Fibroblast of the aortic adventitia (primary cell): ENCODE results near the gene KCTD12. TPM values are rescaled to one million over a fixed set of nuclear protein-coding genes. Genes with fewer than 3 reads are reported as not detected.
A peak's percentile ranks its signal among the peaks of the same experiment; 100 is the strongest.

ENCODE experiments used
- DNase-seq: peaks from one replicate; pipeline ENCODE4 v3.0.0-alpha.2; 2010; ENCODE audit warnings: low read depth
- H3K4me3 ChIP-seq: 2 replicates; pipeline ENCODE4 v1.5.1; 2011; ENCODE audit warnings: low read depth, mild to moderate bottlenecking, control low read depth, low read length, moderate library complexity
- total RNA-seq: library from RNA; depleted of rRNA; stranded (reverse); fragments of >200 nt; gene quantifications from 2 replicates; pipeline ENCODE4 v1.2.3, GENCODE V29; 2012; ENCODE audit warnings: low replicate concordance
- TF ChIP-seq, protein P1 (sequence below): IDR thresholded peaks from 2 replicates; pipeline ENCODE4 v1.5.1; 2011; ENCODE audit warnings: mild to moderate bottlenecking, low read length, control low read depth, inconsistent platforms; ENCODE audit not compliant: insufficient read depth

The KCTD12 gene
- total RNA-seq, 1 donor, result 176 TPM

DNA sequence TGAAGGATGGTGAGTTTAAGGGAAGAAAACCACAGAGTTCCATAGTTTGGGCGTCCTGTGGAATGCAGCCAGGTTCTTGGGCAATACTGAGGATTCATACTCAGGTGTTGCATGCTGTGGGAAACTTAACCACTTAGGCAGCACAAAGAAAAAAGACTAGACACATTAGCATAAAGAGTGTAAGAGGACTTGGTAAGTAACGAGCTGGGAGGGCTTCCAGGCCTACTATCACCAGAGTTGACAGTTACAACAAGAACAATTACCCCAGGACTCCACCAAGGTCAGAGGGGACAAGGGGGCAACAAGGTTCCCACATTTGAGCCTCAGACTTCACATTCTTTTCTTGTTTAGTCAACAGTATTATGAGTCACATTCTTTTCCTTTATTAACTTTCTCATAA, 33.2 kb downstream of the KCTD12 start:
- DNase-seq, result peak; percentile 75
- no peak overlapping the region for H3K4me3 ChIP-seq
- TF ChIP-seq, protein P1, sequence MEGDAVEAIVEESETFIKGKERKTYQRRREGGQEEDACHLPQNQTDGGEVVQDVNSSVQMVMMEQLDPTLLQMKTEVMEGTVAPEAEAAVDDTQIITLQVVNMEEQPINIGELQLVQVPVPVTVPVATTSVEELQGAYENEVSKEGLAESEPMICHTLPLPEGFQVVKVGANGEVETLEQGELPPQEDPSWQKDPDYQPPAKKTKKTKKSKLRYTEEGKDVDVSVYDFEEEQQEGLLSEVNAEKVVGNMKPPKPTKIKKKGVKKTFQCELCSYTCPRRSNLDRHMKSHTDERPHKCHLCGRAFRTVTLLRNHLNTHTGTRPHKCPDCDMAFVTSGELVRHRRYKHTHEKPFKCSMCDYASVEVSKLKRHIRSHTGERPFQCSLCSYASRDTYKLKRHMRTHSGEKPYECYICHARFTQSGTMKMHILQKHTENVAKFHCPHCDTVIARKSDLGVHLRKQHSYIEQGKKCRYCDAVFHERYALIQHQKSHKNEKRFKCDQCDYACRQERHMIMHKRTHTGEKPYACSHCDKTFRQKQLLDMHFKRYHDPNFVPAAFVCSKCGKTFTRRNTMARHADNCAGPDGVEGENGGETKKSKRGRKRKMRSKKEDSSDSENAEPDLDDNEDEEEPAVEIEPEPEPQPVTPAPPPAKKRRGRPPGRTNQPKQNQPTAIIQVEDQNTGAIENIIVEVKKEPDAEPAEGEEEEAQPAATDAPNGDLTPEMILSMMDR, result no peak

DNA sequence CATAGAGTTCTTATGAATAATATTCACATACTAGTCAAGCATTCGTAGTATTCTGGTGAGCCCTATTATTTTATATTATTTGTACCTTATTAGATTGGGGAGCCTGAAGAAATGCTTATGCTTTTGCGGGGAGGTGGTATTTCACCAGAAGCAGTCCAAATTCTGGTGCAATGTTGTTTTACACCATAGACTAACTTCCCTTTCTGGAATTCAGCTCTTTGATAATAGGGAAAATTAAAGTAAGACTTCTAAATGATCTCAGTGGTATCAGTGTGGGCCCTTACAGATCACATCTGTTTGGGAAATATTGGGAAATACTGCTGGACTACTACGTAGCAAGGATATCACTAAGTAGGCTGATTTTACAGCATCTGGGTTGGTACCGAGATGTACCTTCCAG, 34.2 kb downstream of the KCTD12 start:
- TF ChIP-seq, protein P1, result no peak
- H3K4me3 ChIP-seq, result no peak overlapping the region
- DNase-seq, result no peak

DNA sequence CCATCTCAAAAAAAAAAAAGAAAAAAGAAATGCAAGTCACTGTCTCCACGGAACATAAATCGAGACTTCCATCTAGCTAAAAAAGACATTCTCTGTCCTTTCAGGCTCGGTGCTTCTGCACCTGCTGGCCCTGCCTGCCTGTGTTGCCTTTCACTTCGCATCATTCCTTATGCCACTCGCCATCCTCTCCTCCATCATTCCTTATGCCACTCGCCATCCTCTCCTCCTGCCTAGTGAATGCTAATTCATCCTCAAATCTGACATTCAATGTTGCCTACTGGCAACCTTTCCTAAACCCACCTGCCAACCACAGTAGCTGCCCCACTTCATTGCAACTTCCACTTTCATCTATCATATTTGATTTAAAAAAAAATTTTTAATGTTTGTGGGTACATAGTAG, 36.7 kb downstream of the KCTD12 start:
- no peak overlapping the region for H3K4me3 ChIP-seq
- DNase-seq, result no peak
- TF ChIP-seq, protein P1, result no peak

DNA sequence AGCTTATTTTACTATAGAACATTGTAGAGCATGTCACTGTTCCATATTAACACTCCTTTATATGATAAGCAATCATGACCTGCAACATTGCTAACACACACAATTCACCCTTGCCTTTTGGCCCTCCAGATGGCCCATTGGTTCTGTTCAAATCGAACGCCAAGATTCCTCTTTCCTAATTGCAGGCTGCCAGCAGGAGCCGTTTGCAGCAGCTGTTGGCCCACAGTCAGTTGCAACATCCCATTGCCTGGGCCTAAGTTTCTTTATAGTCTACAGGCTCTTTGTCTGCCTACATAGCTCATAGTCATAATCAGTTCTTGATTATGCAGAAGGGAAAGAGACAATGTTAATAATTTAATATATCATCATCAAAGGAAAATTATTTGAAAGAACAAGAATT, 37.6 kb downstream of the KCTD12 start:
- H3K4me3 ChIP-seq, result no peak overlapping the region
- DNase-seq, result peak; percentile 67
- TF ChIP-seq, protein P1, result no peak

DNA sequence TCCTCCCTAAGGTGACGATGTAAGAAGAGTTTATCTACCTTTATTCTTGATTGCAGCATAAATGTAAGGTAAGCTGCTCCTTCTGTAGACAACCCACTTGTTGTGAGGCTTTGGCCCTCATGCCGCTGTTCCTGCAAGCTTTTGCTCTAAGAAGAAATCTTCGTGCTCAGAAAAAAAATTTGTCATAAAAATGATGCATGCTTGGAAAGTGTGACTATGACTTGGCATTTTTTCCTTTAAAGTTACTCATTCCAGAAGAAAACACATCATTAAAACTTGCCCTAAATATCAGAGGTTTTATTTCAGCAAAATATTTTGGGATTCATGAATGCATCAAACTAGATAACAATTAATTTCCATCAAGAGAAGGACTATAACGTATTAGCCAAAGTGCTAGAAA, 39.8 kb downstream of the KCTD12 start:
- TF ChIP-seq, protein P1, result no peak
- no peak overlapping the region for H3K4me3 ChIP-seq
- peak; percentile 64 for DNase-seq

DNA sequence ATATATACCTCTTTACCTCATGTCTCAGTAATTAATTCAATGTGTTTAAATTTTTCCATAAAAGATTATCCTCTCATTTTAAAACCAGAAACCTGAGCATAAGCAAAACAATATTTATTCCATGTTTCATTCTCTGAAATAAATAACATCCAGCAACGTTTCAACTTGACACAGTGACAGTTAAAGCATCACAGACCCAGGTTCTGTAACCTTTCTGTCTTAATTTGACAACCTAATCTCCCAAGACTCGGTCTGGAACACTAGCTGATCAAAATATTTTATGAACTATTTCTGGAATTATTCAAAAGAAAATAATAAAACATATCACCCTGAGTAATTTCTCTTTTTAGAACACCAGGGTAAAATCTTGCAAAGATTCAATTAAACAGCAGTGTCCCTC, 40.3 kb downstream of the KCTD12 start:
- TF ChIP-seq, protein P1, result no peak
- no peak overlapping the region for H3K4me3 ChIP-seq
- no peak for DNase-seq

DNA sequence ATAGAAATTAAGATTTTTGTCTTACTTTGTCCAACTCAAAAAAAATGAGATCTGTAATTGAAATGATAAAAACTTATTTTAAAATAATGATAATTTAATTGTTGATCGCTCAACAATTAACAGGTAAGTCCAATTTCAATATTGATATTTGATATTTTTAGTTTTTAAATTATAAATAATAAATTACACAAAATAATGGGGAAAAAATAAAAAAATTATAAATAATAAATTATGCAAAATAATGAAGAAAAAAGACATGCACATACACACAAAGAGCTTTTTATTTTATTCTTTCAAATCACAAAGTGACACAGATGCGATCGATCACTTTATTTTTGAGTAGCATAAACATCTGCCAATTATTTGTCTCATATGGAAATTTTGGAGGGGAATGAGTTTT, 40.8 kb downstream of the KCTD12 start:
- H3K4me3 ChIP-seq, result no peak overlapping the region
- TF ChIP-seq, protein P1, result no peak
- DNase-seq, result no peak
